Large intestine (tissue), 3 donors: ENCODE results near the gene ZBTB44. TPM values are rescaled to one million over a fixed set of nuclear protein-coding genes. Genes with fewer than 3 reads are reported as not detected.

Experiments
- DNase-seq, 2 donors: peaks; one replicate each; pipeline versions ENCODE4 v3.0.0 to v3.0.0-alpha.2; 2013
- H3K27ac ChIP-seq: one replicate; pipeline ENCODE4 v1.5.1; 2013; ENCODE audit warnings: low read length
- H3K27me3 ChIP-seq: 2 replicates; pipeline ENCODE4 v1.6.1; 2013; ENCODE audit warnings: low read length; ENCODE audit not compliant: control insufficient read depth, insufficient read depth
- H3K36me3 ChIP-seq: 2 replicates; pipeline ENCODE4 v1.6.1; 2013; ENCODE audit warnings: low read length; ENCODE audit not compliant: control insufficient read depth, insufficient read depth
- H3K4me1 ChIP-seq: one replicate; pipeline ENCODE4 v1.6.1; 2013; ENCODE audit warnings: low read length; ENCODE audit not compliant: control insufficient read depth, insufficient read depth
- H3K4me3 ChIP-seq: one replicate; pipeline ENCODE4 v1.5.1; 2013; ENCODE audit warnings: low read length
- H3K9me3 ChIP-seq: one replicate; pipeline ENCODE4 v1.6.1; 2013; ENCODE audit warnings: mild to moderate bottlenecking, low read depth, low read length, moderate library complexity; ENCODE audit not compliant: control insufficient read depth
- WGBS: methylation state at CpG from one replicate; pipeline ENCODE4 v1.1.5; 2013; ENCODE audit warnings: low lambda C conversion rate; ENCODE audit not compliant: insufficient coverage; 5-methylcytosine and 5-hydroxymethylcytosine counted together
- polyA plus RNA-seq: library from polyadenylated mRNA; unstranded; fragments of 120-200 nt; gene quantifications from one replicate; pipeline ENCODE4 v1.2.1, GENCODE V29; 2013

The ZBTB44 gene
- polyA plus RNA-seq, 1 donor: 31.9 TPM

DNA sequence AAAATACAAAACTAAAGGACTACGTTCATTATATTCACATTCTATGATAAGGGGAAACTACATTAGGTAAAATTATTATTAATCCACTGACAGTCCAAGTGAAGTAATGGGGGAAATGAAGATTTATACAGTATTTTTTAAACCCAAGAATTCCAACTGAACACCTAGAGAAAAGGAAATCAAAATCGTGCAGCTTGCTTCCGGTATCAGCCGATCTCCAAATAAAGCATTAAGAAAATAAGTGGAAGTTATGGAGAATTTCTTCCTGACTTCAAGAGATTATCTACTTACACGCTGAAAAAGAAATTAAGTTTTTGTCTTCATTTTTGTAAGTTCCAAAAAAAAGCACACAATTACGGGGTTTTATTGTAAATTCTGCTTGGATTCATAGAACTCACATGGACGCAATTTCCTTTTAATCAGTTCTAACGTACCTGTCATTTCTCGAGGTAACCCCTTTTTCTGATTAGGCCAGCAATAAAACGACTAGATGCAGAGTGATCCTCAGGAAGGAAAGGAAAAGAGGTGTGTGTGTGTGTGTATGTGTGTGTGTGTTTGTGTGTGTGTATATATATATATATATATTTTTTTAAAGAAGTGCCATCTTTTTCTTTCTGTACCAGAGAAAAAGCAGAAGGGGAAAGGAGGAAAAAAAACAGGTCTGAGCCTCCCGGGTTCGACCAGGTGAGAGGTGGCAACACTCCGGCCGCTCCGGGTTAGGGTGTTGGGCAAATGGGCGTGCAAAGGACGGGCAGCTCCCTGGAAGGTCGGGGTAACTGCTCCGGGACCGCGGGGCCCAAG, 1.1 kb downstream of the ZBTB44 start:
- Histone ChIP-seq H3K9me3 (peaks cover 7% of the 10 kb centered on the region), H3K4me3 (peak overlapping the region; percentile 93), H3K4me1 (peaks cover 20% of the 10 kb centered on the region), H3K36me3 (no peaks in the 10 kb centered on the region), H3K27ac (peak overlapping the region; percentile 86), H3K27me3 (no peaks in the 10 kb centered on the region)
- 8% methylated on average over 2 of the region's 21 CpGs for WGBS
- peak in 1 of 2 donors; percentile 47 for DNase-seq

GRCh38 chr11:130312046-130312445, 2.7 kb downstream of the ZBTB44 start:
- Histone ChIP-seq H3K27ac (no peak overlapping the region), H3K4me1 (peaks cover 10% of the 10 kb centered on the region), H3K9me3 (peaks cover 7% of the 10 kb centered on the region), H3K4me3 (no peak overlapping the region), H3K36me3 (no peaks in the 10 kb centered on the region), H3K27me3 (no peaks in the 10 kb centered on the region)
- DNase-seq: no peak

- H3K36me3 ChIP-seq: no peaks in the 10 kb centered on the region
- no CpG with 5 or more reads among the region's 4 CpGs for WGBS
- H3K4me3 ChIP-seq: no peak overlapping the region
- peaks cover 9% of the 10 kb centered on the region for H3K4me1 ChIP-seq
- no peaks in the 10 kb centered on the region for H3K27me3 ChIP-seq
- DNase-seq: no peak
- H3K9me3 ChIP-seq: peaks cover 6% of the 10 kb centered on the region
- H3K27ac ChIP-seq: no peak overlapping the region
Observed at GRCh38 chr11:130310622-130311021, 4.1 kb downstream of the ZBTB44 start.

DNA sequence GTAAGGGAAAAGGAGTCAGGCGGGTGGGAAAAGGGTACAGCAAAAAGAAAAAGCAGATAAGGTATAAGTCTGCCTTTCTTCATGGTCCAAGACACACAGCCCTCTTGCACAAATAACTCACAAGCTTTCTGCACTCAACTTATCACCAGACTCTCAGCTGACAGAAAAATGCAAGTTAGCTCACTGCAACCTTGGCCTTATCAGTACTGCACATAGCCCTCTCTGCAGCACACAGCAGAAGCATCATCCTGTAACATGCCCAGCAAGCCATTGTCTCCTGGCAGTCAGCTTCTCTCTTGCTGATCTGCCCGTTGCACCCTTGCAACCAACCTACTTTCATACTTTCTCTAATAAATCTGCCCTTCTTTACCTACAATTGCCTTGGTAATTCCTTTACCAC, 5.8 kb downstream of the ZBTB44 start:
- DNase-seq: peak; percentile 65 to 75
- Histone ChIP-seq H3K27ac (peak overlapping the region; percentile 54), H3K9me3 (peaks cover 8% of the 10 kb centered on the region), H3K4me3 (no peak overlapping the region), H3K27me3 (no peaks in the 10 kb centered on the region), H3K4me1 (peaks cover 3% of the 10 kb centered on the region), H3K36me3 (no peaks in the 10 kb centered on the region)
- WGBS: no CpG with 5 or more reads among the region's 2 CpGs

- Histone ChIP-seq H3K4me1 (peaks cover 3% of the 10 kb centered on the region), H3K9me3 (peaks cover 8% of the 10 kb centered on the region), H3K27me3 (no peaks in the 10 kb centered on the region), H3K36me3 (no peaks in the 10 kb centered on the region), H3K27ac (peak overlapping the region; percentile 54), H3K4me3 (no peak overlapping the region)
- no peak for DNase-seq
- 100% methylated on average over 1 of the region's 7 CpGs for WGBS
Observed at GRCh38 chr11:130308059-130308458, 6.7 kb downstream of the ZBTB44 start.

GRCh38 chr11:130304651-130305050, 10.1 kb downstream of the ZBTB44 start:
- Histone ChIP-seq H3K4me1 (no peaks in the 10 kb centered on the region), H3K36me3 (peaks cover 7% of the 10 kb centered on the region), H3K27me3 (no peaks in the 10 kb centered on the region), H3K27ac (no peak overlapping the region), H3K9me3 (peaks cover 8% of the 10 kb centered on the region), H3K4me3 (no peak overlapping the region)
- WGBS: no CpG with 5 or more reads among the region's 2 CpGs
- DNase-seq: no peak

GRCh38 chr11:130301002-130301401, 13.7 kb downstream of the ZBTB44 start:
- 83% methylated on average over 2 of the region's 5 CpGs for WGBS
- H3K36me3 ChIP-seq: peaks cover 9% of the 10 kb centered on the region
- H3K27me3 ChIP-seq: no peaks in the 10 kb centered on the region

DNA sequence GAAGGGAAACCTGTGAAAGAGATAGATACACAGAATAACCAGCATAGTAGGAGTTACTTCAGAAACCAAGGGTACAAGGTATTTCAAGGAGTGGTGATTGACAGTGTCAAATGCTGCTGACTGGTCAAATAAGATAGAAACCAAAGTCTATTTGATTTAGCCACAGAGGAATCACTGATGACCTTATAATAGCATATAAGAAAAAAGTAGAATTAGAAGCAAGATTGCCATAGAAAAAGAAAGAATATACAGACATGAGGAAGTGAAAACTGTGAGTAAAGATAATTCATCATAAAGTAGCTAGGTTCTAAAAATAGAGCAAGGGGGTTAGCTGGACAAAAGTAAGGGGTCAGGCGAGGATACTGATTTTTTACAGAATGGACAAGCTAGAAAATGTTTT, 14.2 kb downstream of the ZBTB44 start:
- H3K27ac ChIP-seq: no peak overlapping the region
- peaks cover 9% of the 10 kb centered on the region for H3K36me3 ChIP-seq
- H3K4me3 ChIP-seq: no peak overlapping the region
- DNase-seq: no peak
- no peaks in the 10 kb centered on the region for H3K4me1 ChIP-seq
- peaks cover 5% of the 10 kb centered on the region for H3K9me3 ChIP-seq
- 73% methylated on average over 1 of the region's 1 CpG for WGBS
- H3K27me3 ChIP-seq: no peaks in the 10 kb centered on the region

More at GRCh38 chr11:130301002-130301401, 13.7 kb downstream of the ZBTB44 start:
- Histone ChIP-seq H3K9me3 (peaks cover 8% of the 10 kb centered on the region), H3K27ac (no peak overlapping the region), H3K4me3 (no peak overlapping the region), H3K4me1 (no peaks in the 10 kb centered on the region)
- no peak for DNase-seq

- Histone ChIP-seq H3K27ac (no peak overlapping the region), H3K36me3 (peaks cover 9% of the 10 kb centered on the region), H3K4me1 (no peaks in the 10 kb centered on the region), H3K27me3 (no peaks in the 10 kb centered on the region), H3K4me3 (no peak overlapping the region), H3K9me3 (no peaks in the 10 kb centered on the region)
- DNase-seq: no peak
- 100% methylated on average over 1 of the region's 5 CpGs for WGBS
Observed at GRCh38 chr11:130299978-130300377, 14.7 kb downstream of the ZBTB44 start.

GRCh38 chr11:130295657-130296056, 19.1 kb downstream of the ZBTB44 start:
- WGBS: no CpG with 5 or more reads among the region's 4 CpGs
- H3K9me3 ChIP-seq: no peaks in the 10 kb centered on the region

DNA sequence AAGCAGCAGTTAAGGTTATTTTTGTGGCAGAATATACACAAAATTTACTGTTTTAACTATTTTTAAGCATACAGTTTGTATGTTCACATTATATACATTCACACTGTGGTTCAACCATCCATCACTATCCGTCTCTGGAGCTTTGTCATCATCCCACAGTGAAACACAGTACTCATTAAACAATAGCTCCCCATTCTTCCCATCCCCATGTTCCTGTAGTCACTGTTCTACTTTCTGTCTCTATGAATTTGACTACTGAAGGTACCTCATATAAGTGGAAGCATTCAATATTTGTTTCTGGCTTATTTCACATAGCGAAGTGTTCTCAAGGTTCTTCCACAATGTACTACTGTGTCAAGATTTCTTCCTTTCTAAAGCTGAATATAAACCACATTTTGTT, 32.6 kb downstream of the ZBTB44 start:
- Histone ChIP-seq H3K4me3 (no peak overlapping the region), H3K27me3 (no peaks in the 10 kb centered on the region), H3K4me1 (no peaks in the 10 kb centered on the region), H3K9me3 (peaks cover 9% of the 10 kb centered on the region), H3K36me3 (peaks cover 7% of the 10 kb centered on the region), H3K27ac (no peak overlapping the region)
- 100% methylated on average over 1 of the region's 2 CpGs for WGBS
- no peak for DNase-seq

More at GRCh38 chr11:130295657-130296056, 19.1 kb downstream of the ZBTB44 start:
- Histone ChIP-seq H3K4me1 (no peaks in the 10 kb centered on the region), H3K27me3 (no peaks in the 10 kb centered on the region), H3K4me3 (no peak overlapping the region), H3K27ac (no peak overlapping the region), H3K36me3 (peaks cover 2% of the 10 kb centered on the region)
- DNase-seq: no peak
